Measurements from ENCODE around the gene E2F6. TPM values are rescaled to one million over a fixed set of nuclear protein-coding genes. Genes with fewer than 3 reads are reported as not detected.
A peak's percentile ranks its signal among the peaks of the same experiment; 100 is the strongest.

E2F6 gene
- total RNA-seq, 3 donors from 2014 or later: 21.8 to 23.7 (median 23.2) TPM

- Mint-ChIP-seq H3K36me3 (ENCODE audit: insufficient read depth) (no peaks in the 10 kb centered on the region), H3K27me3 (ENCODE audit: low read depth) (peaks cover 54% of the 10 kb centered on the region), H3K9me3 (no peaks in the 10 kb centered on the region), H3K4me1 (ENCODE audit: low read depth) (peaks cover 6% of the 10 kb centered on the region), H3K4me3 (no peak overlapping the region)
- DNase-seq: no peak
- no peak for ATAC-seq
These were observed 16.0 kb upstream of the E2F6 start for GRCh38 chr2:11481789-11482472.

DNA sequence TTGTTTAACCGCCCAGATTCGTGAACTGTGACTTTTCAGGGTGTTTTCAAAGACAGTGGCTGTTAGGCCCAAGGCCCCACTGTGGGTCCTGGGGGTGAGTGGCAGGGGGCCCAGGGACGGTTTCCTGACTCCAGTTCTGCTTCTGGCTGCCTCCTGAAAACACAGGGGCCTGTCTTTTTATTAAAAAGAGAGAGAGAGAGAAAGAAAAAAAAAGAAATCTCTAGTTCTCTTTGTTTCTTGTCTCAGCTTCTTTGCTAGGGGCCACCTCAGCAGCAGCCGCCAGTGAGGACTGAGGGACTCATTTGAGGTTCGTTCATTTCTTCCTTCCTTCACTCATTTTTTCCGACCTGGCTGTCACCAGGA lies 15.4 kb upstream of the E2F6 start:
- Mint-ChIP-seq H3K4me1 (ENCODE audit: low read depth) (peaks cover 6% of the 10 kb centered on the region), H3K9me3 (no peaks in the 10 kb centered on the region), H3K36me3 (ENCODE audit: insufficient read depth) (no peaks in the 10 kb centered on the region), H3K4me3 (no peak overlapping the region), H3K27me3 (ENCODE audit: low read depth) (peaks cover 54% of the 10 kb centered on the region)
- ATAC-seq (no peak), DNase-seq (no peak)

GRCh38 chr2:11480859-11481258 lies 14.9 kb upstream of the E2F6 start:
- Mint-ChIP-seq H3K36me3 (ENCODE audit: insufficient read depth) (no peaks in the 10 kb centered on the region), H3K4me1 (ENCODE audit: low read depth) (peaks cover 6% of the 10 kb centered on the region), H3K4me3 (no peak overlapping the region), H3K9me3 (no peaks in the 10 kb centered on the region), H3K27me3 (ENCODE audit: low read depth) (peaks cover 53% of the 10 kb centered on the region)
- no peak for DNase-seq
- ATAC-seq: no peak

DNA sequence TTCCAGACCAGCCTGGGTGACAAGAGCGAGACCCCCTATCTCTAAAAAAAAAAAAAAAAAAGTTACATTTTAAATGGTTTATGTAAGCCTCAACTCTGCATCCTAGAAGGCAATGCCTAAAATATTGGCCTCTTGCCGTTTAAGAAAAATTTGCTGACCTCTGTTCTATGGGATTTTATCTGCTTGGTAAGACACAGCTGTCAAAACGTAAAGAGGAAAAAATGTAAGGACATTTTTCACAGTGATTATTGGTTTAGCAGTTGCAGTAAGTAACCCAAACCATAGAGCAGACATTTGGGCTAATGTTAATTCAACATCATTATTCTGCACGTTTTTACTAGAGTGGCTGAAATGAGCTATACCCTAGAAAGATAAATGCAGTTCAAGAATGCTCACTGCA lies 14.4 kb upstream of the E2F6 start:
- Mint-ChIP-seq H3K27me3 (ENCODE audit: low read depth) (peaks cover 48% of the 10 kb centered on the region), H3K4me1 (ENCODE audit: low read depth) (peaks cover 6% of the 10 kb centered on the region), H3K4me3 (no peak overlapping the region), H3K36me3 (ENCODE audit: insufficient read depth) (no peaks in the 10 kb centered on the region), H3K9me3 (no peaks in the 10 kb centered on the region)
- DNase-seq: no peak
- ATAC-seq: no peak

DNA sequence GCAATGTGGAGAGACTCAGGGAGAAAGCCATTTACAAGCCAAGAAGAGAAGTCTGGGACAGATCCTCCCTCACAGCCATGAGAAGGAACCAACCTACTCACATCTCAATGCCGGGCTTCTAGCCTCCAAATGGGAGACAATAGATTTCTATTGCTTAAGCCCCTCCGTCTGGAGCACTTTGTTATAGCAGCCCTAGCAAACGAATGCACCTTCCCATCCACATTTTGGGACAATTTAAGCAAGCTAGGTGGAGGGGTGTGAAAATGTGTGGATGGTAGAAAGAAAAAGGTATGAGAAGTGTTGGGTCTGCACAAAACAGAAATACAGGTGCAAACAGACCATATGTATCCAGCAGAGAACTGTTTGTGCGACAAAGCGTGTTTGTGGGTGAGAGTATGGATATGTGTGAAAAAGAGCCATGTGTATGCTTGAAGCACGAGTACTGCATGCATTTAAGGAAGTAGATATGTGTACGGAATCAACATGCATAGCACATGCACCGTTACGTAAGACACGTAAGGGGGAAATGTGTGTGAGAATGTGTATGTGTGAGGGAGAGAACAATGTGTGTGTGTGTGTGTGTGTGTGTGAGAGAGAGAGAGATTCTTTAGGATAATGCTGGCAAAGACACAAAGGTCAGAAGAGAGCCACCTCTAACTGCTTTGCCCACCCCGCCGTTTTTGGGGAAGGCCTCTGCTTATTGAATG lies 13.1 kb upstream of the E2F6 start:
- no peak for DNase-seq
- no peaks in the 10 kb centered on the region for H3K9me3 Mint-ChIP-seq
- H3K4me3 Mint-ChIP-seq: no peak overlapping the region
- H3K27me3 Mint-ChIP-seq (ENCODE audit: low read depth): peaks cover 37% of the 10 kb centered on the region
- no peaks in the 10 kb centered on the region for H3K36me3 Mint-ChIP-seq (ENCODE audit: insufficient read depth)
- peaks cover 6% of the 10 kb centered on the region for H3K4me1 Mint-ChIP-seq (ENCODE audit: low read depth)
- no peak for ATAC-seq

DNA sequence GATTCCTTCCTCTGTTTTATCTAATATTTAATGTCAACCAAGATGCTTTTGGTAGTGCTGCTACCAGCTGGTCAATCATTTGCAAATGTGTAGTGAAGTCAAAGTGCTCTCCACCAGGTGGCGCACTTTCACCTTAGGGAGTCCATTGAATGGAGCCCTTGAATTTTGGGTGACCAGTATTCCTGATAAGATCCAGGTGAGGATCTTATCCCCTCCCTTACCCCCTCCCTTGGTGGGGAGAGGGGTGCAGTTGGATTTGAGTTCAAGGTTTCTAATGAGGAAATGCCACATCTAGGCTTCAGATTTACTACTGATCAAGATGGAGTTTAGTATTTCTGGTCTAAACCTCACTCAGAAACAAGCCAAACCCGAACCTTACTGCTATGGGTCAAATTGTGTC lies 12.0 kb upstream of the E2F6 start:
- Mint-ChIP-seq H3K36me3 (ENCODE audit: insufficient read depth) (no peaks in the 10 kb centered on the region), H3K9me3 (no peaks in the 10 kb centered on the region), H3K4me1 (ENCODE audit: low read depth) (peaks cover under 1% of the 10 kb centered on the region), H3K4me3 (no peak overlapping the region), H3K27me3 (ENCODE audit: low read depth) (peaks cover 29% of the 10 kb centered on the region)
- DNase-seq: peak; percentile 80
- ATAC-seq: peak; percentile 56 to 61

DNA sequence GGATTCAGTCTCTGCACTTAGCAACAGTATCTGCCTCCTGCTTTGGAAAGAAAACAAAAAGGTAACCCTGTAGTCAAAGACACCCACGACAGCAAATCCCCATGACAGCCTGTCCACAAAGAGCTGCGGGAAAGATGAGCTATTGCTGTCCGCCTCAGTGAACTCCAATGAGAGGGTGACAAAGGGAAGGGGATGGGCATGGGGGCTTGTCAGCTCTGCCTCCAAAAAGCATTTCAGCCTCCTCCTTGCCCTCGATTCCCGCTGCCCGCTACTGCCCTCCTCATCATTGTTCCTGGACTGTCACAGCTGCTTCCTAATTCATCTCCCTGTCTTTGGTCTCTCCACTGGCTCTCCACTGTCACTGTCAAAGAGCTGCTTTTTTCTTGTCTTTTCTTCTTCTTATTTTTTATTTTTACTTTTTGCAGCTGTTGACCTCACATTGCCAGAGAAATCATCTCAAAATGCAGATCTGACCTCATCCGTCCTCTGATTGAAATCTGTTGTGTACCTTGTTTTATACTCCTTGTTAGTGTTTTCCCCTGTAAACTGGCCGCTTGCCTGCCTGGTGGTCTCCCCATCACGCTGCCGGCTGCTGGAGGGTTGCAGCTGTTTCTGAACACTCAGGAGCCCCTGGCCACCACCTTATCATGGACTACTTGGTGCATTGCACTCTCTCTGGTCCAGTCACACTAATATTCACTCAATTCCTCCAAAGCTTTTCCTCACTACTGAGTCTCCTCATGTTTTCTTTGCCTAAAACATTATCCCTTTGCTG lies 7.9 kb upstream of the E2F6 start:
- Mint-ChIP-seq H3K4me1 (ENCODE audit: low read depth) (no peaks in the 10 kb centered on the region), H3K27me3 (ENCODE audit: low read depth) (no peaks in the 10 kb centered on the region), H3K9me3 (no peaks in the 10 kb centered on the region), H3K4me3 (no peak overlapping the region), H3K36me3 (ENCODE audit: insufficient read depth) (no peaks in the 10 kb centered on the region)
- no peak for ATAC-seq
- no peak for DNase-seq

GRCh38 chr2:11467749-11468148 lies 1.8 kb upstream of the E2F6 start:
- no peak for ATAC-seq
- Mint-ChIP-seq H3K27me3 (ENCODE audit: low read depth) (no peaks in the 10 kb centered on the region), H3K9me3 (no peaks in the 10 kb centered on the region), H3K4me1 (ENCODE audit: low read depth) (peaks cover 28% of the 10 kb centered on the region), H3K36me3 (ENCODE audit: insufficient read depth) (peaks cover 4% of the 10 kb centered on the region), H3K4me3 (no peak overlapping the region)
- no peak for DNase-seq

GRCh38 chr2:11467129-11467649 lies 1.2 kb upstream of the E2F6 start:
- Mint-ChIP-seq H3K4me3 (peak overlapping the region; percentile 91), H3K9me3 (no peaks in the 10 kb centered on the region), H3K4me1 (ENCODE audit: low read depth) (peaks cover 32% of the 10 kb centered on the region), H3K27me3 (ENCODE audit: low read depth) (no peaks in the 10 kb centered on the region), H3K36me3 (ENCODE audit: insufficient read depth) (peaks cover 4% of the 10 kb centered on the region)
- DNase-seq (no peak), ATAC-seq (no peak)

GRCh38 chr2:11466307-11467128 lies 557 bp upstream of the E2F6 start:
- no peaks in the 10 kb centered on the region for H3K9me3 Mint-ChIP-seq
- DNase-seq: no peak
- H3K27me3 Mint-ChIP-seq (ENCODE audit: low read depth): no peaks in the 10 kb centered on the region
- peaks cover 4% of the 10 kb centered on the region for H3K36me3 Mint-ChIP-seq (ENCODE audit: insufficient read depth)
- peak overlapping the region; percentile 91 for H3K4me3 Mint-ChIP-seq
- peak; percentile 11 to 22 for ATAC-seq
- peaks cover 37% of the 10 kb centered on the region for H3K4me1 Mint-ChIP-seq (ENCODE audit: low read depth)

GRCh38 chr2:11465110-11465484 lies 864 bp downstream of the E2F6 start:
- Mint-ChIP-seq H3K4me1 (ENCODE audit: low read depth) (peaks cover 42% of the 10 kb centered on the region), H3K9me3 (no peaks in the 10 kb centered on the region), H3K36me3 (ENCODE audit: insufficient read depth) (peaks cover 4% of the 10 kb centered on the region), H3K4me3 (peak overlapping the region; percentile 91), H3K27me3 (ENCODE audit: low read depth) (no peaks in the 10 kb centered on the region)
- ATAC-seq: no peak
- DNase-seq: no peak

- Mint-ChIP-seq H3K9me3 (no peaks in the 10 kb centered on the region), H3K36me3 (ENCODE audit: insufficient read depth) (peaks cover 12% of the 10 kb centered on the region), H3K27me3 (ENCODE audit: low read depth) (no peaks in the 10 kb centered on the region), H3K4me3 (no peak overlapping the region), H3K4me1 (ENCODE audit: low read depth) (peaks cover 50% of the 10 kb centered on the region)
- DNase-seq (no peak), ATAC-seq (no peak)
These were observed 6.1 kb downstream of the E2F6 start for GRCh38 chr2:11459816-11460215.

DNA sequence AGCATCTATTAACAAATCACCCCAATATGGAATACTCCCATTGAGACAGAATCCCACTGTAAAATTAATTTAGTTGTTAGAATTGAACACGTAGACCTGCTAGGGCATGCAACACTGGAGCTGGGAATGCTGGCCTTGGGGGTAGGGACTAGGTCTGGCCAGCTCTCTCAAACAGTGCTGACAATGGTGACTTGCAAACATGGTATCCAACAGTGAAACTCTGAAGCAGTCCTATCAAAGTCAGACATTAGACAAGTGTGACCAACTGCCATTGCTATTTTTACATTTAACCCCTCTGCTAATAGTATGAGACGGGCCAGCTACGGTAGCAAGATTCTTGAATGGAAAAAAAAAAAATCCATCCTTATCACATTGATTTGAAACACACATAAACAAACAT lies 7.2 kb downstream of the E2F6 start:
- H3K36me3 Mint-ChIP-seq (ENCODE audit: insufficient read depth): peaks cover 17% of the 10 kb centered on the region
- ATAC-seq (no peak), DNase-seq (no peak)
- peaks cover 40% of the 10 kb centered on the region for H3K4me1 Mint-ChIP-seq (ENCODE audit: low read depth)
- H3K9me3 Mint-ChIP-seq: no peaks in the 10 kb centered on the region
- no peak overlapping the region for H3K4me3 Mint-ChIP-seq
- no peaks in the 10 kb centered on the region for H3K27me3 Mint-ChIP-seq (ENCODE audit: low read depth)

DNA sequence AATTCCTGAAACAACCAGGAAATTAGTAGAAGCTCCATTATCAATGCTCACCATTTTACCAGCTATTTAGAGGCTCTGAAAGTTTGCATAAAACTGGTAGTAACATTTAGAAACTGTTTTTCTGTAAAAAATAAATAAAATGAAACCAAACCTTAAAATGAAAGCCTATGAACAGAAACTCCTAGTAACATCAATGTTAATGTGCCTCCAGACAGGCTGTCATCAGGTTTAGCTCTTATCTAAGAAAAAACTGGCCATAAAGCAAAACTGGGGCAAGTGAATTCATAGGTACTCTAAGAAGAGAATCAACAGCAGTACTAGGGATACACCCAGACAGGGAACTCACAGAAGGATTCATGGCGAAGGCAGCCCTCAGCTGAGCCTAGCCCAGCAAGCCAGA lies 8.0 kb downstream of the E2F6 start:
- ATAC-seq (no peak), DNase-seq (no peak)
- Mint-ChIP-seq H3K9me3 (no peaks in the 10 kb centered on the region), H3K36me3 (ENCODE audit: insufficient read depth) (peaks cover 21% of the 10 kb centered on the region), H3K27me3 (ENCODE audit: low read depth) (no peaks in the 10 kb centered on the region), H3K4me1 (ENCODE audit: low read depth) (peaks cover 33% of the 10 kb centered on the region), H3K4me3 (no peak overlapping the region)

Measured in activated T-cell treated with anti-CD3 and anti-CD28 coated beads, Interleukin-2, amount 50 U/mL, for 4 hours (primary cell).